HFFc6 (cell line): ENCODE results near the gene PBLD. TPM values are rescaled to one million over a fixed set of nuclear protein-coding genes. Genes with fewer than 3 reads are reported as not detected.

Experiments used
- DNase-seq: peaks from one replicate; pipeline ENCODE4 v3.0.0-alpha.2; 2018
- H3K27ac Mint-ChIP-seq: 2 replicates; pipeline ENCODE4 v1.8.0; 2020; ENCODE audit warnings: mild to moderate bottlenecking, mixed read lengths
- H3K27me3 Mint-ChIP-seq: 2 replicates; pipeline ENCODE4 v1.8.0; 2021; ENCODE audit warnings: mild to moderate bottlenecking, moderate library complexity, mixed read lengths; ENCODE audit not compliant: insufficient read depth
- H3K36me3 Mint-ChIP-seq: 2 replicates; pipeline ENCODE4 v1.8.0; 2021; ENCODE audit warnings: low read depth, mixed read lengths
- H3K4me1 Mint-ChIP-seq: 2 replicates; pipeline ENCODE4 v1.8.0; 2020; ENCODE audit warnings: low read depth, mixed read lengths
- H3K4me3 Mint-ChIP-seq: 2 replicates; pipeline ENCODE4 v1.8.0; 2020; ENCODE audit warnings: mild to moderate bottlenecking, moderate library complexity, mixed read lengths
- H3K9me3 Mint-ChIP-seq: 2 replicates; pipeline ENCODE4 v1.8.0; 2020; ENCODE audit warnings: mild to moderate bottlenecking, mixed read lengths
- CTCF ChIP-seq: fragments of 200-600 bp; sonication (generic); IDR thresholded peaks from 2 replicates; pipeline ENCODE4 v1.5.0; 2021; ENCODE audit warnings: antibody characterized with exemption, mild to moderate bottlenecking
- total RNA-seq, 6 experiments: library from RNA; stranded (reverse); fragmentation: NEBNext Ultra II Directional; extraction: Animal tissue kit (Norgen Biotek cat#: 25700); gene quantifications; 2 replicates in 1 of 6; 3 replicates in 5 of 6; pipeline ENCODE4 v1.2.3, GENCODE V29; 2021

PBLD gene
- total RNA-seq, 6 experiments from 2014 or later = 9.9 to 13.6 (median 11.5) TPM

DNA sequence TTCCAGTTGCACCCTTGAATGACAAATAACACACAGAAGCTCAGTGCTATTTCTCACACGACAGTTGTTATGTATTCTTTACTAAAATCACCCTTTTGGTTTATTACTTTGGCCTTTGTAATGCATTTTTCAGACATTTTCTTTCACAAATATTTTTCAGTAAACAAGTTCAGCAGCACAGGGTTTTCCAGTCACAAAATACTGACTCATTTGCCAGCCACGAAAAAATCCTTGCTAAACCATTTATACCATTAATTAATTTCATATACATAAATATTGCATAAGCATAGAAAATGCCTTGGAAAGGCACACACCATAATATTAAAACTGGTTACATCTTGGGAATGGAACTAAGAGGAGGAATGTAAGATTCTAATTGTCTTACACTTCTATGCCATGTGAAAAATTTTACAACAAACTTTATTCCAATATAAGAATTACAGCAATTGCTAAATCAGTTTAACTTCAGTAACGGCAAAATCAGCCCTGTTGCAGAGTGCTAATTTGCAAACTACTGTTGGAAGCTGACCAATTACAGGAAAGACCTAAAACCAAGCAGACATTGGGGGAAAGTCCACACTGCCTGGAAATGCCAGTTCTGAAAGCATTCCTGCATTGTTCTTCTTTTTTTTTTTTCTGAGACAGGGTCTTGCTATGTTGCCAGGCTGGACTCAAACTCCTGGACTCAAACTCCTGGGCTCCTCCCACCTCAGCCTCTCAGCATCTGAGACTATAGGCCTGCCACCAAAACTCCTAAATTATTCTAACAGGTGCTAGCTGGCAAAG, 31.6 kb upstream of the PBLD start:
- H3K36me3 Mint-ChIP-seq = peaks cover 9% of the 10 kb centered on the region; the same call in 1 of the 2 replicates
- H3K4me1 Mint-ChIP-seq = no peaks in the 10 kb centered on the region
- H3K27me3 Mint-ChIP-seq = peaks cover 1% of the 10 kb centered on the region; the same call in 1 of the 2 replicates
- no peak for DNase-seq
- no peaks in the 10 kb centered on the region for H3K9me3 Mint-ChIP-seq
- no peak overlapping the region for H3K4me3 Mint-ChIP-seq
- no peak for TF ChIP-seq CTCF
- H3K27ac Mint-ChIP-seq = no peak overlapping the region

DNA sequence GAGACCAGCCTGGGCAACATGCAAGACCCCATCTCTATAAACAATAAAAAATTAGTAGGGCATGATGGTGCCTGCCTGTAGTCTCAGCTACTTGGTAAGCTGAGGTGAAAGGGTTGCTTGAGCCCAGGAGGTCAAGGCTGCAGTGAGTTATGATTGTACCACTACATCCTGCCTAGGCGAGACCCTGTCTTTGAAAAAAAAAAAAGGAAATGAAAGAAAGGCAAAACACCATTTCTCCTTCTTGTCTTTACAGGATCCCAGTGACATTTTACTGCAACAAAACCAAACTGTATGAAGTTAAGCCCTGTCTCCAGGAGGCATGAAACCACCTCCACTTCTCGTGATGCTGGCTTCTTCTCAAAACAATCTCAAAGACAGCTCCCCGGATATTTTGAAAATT, 29.9 kb upstream of the PBLD start:
- Mint-ChIP-seq H3K27me3 (peaks cover 1% of the 10 kb centered on the region; the same call in 1 of the 2 replicates), H3K4me1 (no peaks in the 10 kb centered on the region), H3K36me3 (peaks cover 9% of the 10 kb centered on the region; the same call in 1 of the 2 replicates), H3K4me3 (no peak overlapping the region), H3K9me3 (no peaks in the 10 kb centered on the region), H3K27ac (no peak overlapping the region)
- no peak for DNase-seq
- no peak for TF ChIP-seq CTCF

DNA sequence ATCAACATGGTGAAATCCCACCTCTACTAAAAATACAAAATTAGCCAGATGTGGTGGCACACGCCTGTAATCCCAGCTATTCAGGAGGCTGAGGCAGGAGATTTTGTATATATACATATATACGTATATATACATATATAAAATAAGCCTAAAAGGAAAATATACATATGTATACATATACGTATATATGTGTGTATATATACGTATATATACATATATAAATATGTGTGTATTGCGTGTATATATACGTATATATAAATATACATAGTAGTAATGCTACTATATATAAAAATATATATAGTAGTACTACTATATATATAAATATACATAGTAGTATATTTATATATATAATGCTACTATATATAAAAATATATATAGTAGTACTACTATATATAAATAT, 26.5 kb upstream of the PBLD start:
- Mint-ChIP-seq H3K4me3 (no peak overlapping the region), H3K36me3 (peaks cover 13% of the 10 kb centered on the region; the same call in 1 of the 2 replicates)
- TF ChIP-seq CTCF = no peak

DNA sequence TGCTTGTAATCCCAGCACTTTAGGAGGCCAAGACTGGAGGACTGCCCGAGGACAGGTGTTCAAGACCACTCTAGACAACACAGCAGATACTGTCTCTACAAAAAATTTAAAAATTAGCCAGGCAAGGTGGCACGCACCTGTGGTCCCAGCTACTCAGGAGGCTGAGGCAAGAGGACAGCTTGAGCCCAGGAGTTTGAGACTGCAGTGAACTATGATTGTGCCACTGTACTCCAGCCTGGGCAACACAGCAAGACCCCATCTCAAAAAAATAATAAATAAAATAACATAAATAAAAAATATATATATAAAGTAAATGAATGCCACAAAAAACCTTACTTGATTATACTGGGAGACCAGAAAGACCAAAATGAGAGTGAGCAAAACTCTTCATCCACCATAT, 20.8 kb upstream of the PBLD start:
- peaks cover 15% of the 10 kb centered on the region for H3K36me3 Mint-ChIP-seq
- no peak for TF ChIP-seq CTCF
- no peaks in the 10 kb centered on the region for H3K9me3 Mint-ChIP-seq
- no peaks in the 10 kb centered on the region; the same call in none of the 2 replicates for H3K27me3 Mint-ChIP-seq
- no peak for DNase-seq
- no peak overlapping the region for H3K4me3 Mint-ChIP-seq
- H3K4me1 Mint-ChIP-seq = no peaks in the 10 kb centered on the region
- H3K27ac Mint-ChIP-seq = no peak overlapping the region

More for the DNA sequence above, 26.5 kb upstream of the PBLD start:
- Mint-ChIP-seq H3K9me3 (no peaks in the 10 kb centered on the region), H3K27ac (no peak overlapping the region), H3K27me3 (no peaks in the 10 kb centered on the region), H3K4me1 (no peaks in the 10 kb centered on the region)
- no peak for DNase-seq

DNA sequence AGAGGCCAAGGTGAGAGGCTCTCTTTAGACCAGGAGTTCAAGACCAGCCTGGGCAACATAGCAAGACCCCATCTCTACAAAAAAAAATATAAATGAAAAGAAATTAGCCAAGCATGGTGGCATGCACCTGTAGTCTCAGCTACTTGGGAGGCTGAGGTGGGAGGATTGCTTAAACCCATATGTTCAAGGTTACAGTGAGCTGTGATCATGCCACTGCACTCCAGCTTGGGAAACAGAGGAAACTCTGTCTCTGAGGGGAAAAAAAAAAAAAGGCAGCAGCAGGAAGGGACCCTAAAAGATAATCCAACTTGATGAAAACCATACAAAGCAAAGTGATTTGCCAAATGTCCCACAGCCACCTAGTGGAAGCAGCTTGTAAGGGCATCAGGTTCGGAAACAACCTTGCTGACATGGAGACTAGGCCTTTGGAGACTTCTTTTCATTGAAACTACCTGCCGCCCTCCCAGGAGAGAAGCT, 15.6 kb upstream of the PBLD start:
- no peaks in the 10 kb centered on the region; the same call in none of the 2 replicates for H3K27me3 Mint-ChIP-seq
- H3K4me1 Mint-ChIP-seq = peaks cover 16% of the 10 kb centered on the region
- H3K9me3 Mint-ChIP-seq = no peaks in the 10 kb centered on the region
- peaks cover 34% of the 10 kb centered on the region for H3K36me3 Mint-ChIP-seq
- DNase-seq = peak; percentile 53
- H3K4me3 Mint-ChIP-seq = no peak overlapping the region
- TF ChIP-seq CTCF = peak; percentile 84
- H3K27ac Mint-ChIP-seq = no peak overlapping the region; the same call in 1 of the 2 replicates
